ENCODE data around the gene SEC14L3.

The SEC14L3 gene

GRCh38 chr22:30420347-30421125, 51.3 kb downstream of the SEC14L3 start:
- TF ChIP-seq, protein P1, sequence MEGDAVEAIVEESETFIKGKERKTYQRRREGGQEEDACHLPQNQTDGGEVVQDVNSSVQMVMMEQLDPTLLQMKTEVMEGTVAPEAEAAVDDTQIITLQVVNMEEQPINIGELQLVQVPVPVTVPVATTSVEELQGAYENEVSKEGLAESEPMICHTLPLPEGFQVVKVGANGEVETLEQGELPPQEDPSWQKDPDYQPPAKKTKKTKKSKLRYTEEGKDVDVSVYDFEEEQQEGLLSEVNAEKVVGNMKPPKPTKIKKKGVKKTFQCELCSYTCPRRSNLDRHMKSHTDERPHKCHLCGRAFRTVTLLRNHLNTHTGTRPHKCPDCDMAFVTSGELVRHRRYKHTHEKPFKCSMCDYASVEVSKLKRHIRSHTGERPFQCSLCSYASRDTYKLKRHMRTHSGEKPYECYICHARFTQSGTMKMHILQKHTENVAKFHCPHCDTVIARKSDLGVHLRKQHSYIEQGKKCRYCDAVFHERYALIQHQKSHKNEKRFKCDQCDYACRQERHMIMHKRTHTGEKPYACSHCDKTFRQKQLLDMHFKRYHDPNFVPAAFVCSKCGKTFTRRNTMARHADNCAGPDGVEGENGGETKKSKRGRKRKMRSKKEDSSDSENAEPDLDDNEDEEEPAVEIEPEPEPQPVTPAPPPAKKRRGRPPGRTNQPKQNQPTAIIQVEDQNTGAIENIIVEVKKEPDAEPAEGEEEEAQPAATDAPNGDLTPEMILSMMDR (conservative IDR thresholded peaks at IDR 0.05; ENCODE audit: control insufficient read depth, insufficient read depth, low read depth, low read length) = no peak

GRCh38 chr22:30416837-30417236, 55.0 kb downstream of the SEC14L3 start:
- H3K4me3 ChIP-seq (ENCODE audit: control insufficient read depth, low read depth, low read length) = no peak overlapping the region
- DNase-seq (ENCODE audit: low read depth) = no peak
- TF ChIP-seq, protein P1 (conservative IDR thresholded peaks at IDR 0.05; ENCODE audit: control insufficient read depth, insufficient read depth, low read depth, low read length) = no peak

More at GRCh38 chr22:30420347-30421125, 51.3 kb downstream of the SEC14L3 start:
- H3K4me3 ChIP-seq (ENCODE audit: control insufficient read depth, low read depth, low read length) = no peak overlapping the region
- DNase-seq (ENCODE audit: low read depth) = peak; percentile 93

DNA sequence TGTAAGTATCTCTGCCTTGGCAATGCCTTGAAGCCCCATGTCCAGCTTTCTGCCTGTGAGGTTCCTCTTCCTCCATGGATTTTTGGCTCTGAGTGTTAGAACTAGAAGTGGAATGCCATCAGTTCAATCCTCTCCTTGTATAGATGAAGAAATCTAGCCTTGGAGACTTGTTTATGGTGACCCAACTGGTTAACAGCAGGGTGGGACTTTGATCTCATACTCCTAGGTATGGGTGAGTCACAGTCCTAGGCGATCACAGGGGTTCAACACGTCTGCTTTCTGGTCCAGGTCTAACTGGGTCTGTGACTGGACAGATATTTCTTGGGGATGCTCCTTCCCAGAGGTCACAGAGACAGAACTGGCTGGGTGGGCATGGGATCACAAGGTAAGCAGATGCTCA, 55.4 kb downstream of the SEC14L3 start:
- DNase-seq (ENCODE audit: low read depth) = no peak
- TF ChIP-seq, protein P1 (conservative IDR thresholded peaks at IDR 0.05; ENCODE audit: control insufficient read depth, insufficient read depth, low read depth, low read length) = no peak
- H3K4me3 ChIP-seq (ENCODE audit: control insufficient read depth, low read depth, low read length) = no peak overlapping the region

DNA sequence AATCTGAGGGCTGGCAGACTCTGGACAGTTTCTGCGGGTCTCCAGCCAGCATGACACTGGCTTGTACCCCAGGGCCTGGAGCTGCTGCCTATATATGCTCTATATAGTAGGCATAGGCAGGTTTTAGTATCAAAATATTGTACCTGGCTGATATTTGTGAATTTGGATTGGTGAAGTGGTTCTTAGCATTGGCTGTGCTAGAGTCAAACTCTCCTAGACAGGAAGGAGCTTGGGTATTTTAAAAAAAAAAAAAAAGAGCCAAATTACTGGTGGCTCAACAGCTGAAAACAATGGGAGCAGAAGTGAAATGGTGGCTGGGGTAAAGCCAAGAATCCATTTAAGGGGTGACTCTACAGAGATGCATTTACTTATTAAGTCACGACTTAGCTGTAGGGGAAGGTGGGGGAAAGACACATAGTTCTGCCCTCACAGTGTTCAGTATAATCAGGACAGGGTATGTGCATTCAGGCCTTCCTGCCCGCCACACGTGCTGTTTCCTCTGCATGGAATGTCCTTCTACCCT, 57.2 kb downstream of the SEC14L3 start:
- H3K4me3 ChIP-seq (ENCODE audit: control insufficient read depth, low read depth, low read length) = no peak overlapping the region
- TF ChIP-seq, protein P1 (conservative IDR thresholded peaks at IDR 0.05; ENCODE audit: control insufficient read depth, insufficient read depth, low read depth, low read length) = no peak
- DNase-seq (ENCODE audit: low read depth) = no peak

DNA sequence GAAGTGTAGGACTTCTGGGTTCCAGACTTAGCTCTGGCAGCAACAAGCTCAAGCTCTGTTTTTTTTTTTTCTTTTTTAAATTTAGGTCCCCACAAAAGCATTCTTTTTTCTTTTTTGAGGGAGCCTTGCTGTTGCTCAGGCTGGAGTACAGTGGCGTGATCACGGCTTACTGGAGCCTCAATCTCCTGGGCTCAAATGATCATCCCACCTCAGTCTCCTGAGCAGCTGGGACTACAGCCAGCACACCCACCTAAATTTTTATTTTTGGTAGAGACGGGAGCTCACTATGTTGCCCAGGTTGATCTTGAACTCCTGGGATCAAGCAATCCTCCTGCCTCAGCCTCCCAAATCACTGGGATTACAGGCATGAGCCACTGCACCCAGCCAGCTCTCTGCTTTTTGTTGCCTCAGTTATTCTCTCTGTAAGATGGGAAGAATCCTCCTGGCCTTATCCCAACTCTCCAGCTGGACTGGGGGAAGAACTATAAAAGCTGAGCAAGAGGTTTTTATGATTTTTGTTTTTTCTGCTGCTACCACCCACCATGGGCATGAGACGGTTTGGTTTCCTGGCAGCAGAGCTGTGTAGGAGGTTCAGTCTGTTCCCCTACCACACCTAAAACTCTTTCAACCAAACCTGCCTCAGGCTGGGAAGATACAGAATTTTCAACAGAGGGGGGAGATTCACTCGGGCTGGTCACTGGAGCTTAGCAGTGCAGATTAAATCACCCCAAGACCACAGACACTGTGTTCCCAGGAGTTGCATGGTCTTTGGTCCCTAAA, 57.9 kb downstream of the SEC14L3 start:
- no peak for DNase-seq (ENCODE audit: low read depth)
- TF ChIP-seq, protein P1 (conservative IDR thresholded peaks at IDR 0.05; ENCODE audit: control insufficient read depth, insufficient read depth, low read depth, low read length) = no peak
- no peak overlapping the region for H3K4me3 ChIP-seq (ENCODE audit: control insufficient read depth, low read depth, low read length)

- TF ChIP-seq, protein P1 (conservative IDR thresholded peaks at IDR 0.05; ENCODE audit: control insufficient read depth, insufficient read depth, low read depth, low read length) = no peak
- no peak overlapping the region for H3K4me3 ChIP-seq (ENCODE audit: control insufficient read depth, low read depth, low read length)
- DNase-seq (ENCODE audit: low read depth) = no peak
These were observed 58.8 kb downstream of the SEC14L3 start for GRCh38 chr22:30413001-30413400.
